Esophagus muscularis mucosa (tissue), 3 donors: ENCODE results near the gene TNFSF13B.

Experiments
- CTCF ChIP-seq, 3 experiments: fragments of 200-600 bp in 2 of 3; fragments of 450-650 bp in 1 of 3; sonication (generic) in 2 of 3; IDR thresholded peaks; one replicate each; pipeline ENCODE4 v1.5.1; 2017 to 2019; ENCODE audit warnings: antibody characterized with exemption in 3 of 3, mild to moderate bottlenecking in 2 of 3, moderate library complexity in 1 of 3
- POLR2A ChIP-seq: fragments of 450-650 bp; IDR thresholded peaks from one replicate; pipeline ENCODE4 v1.6.1; 2017; ENCODE audit warnings: antibody characterized with exemption, moderate library complexity, mild to moderate bottlenecking, low read depth

GRCh38 chr13:108273429-108274118 lies 4.1 kb downstream of the TNFSF13B start:
- no peak for TF ChIP-seq CTCF (IDR thresholded peaks at IDR 0.05)
- TF ChIP-seq POLR2A = no peak
